ENCODE data around the gene CUTA.

- no peak for TF ChIP-seq ZBTB49 (tag by site-specific recombination; IDR thresholded peaks at IDR 0.05; ENCODE audit: low read depth)
- TF ChIP-seq ZNF707 (tag by site-specific recombination; IDR thresholded peaks at IDR 0.05), result no peak
- TF ChIP-seq ZBTB8A (tag by site-specific recombination; IDR thresholded peaks at IDR 0.05), result no peak
- TF ChIP-seq ZBTB26 (tag by site-specific recombination; optimal IDR thresholded peaks at IDR 0.05), result no peak
- TF ChIP-seq ZNF701 (tag by site-specific recombination; IDR thresholded peaks at IDR 0.05), result no peak
- TF ChIP-seq MZF1 (tag by site-specific recombination; IDR thresholded peaks at IDR 0.05; ENCODE audit: borderline replicate concordance), result no peak
- no peak for TF ChIP-seq CTCF (tag by site-specific recombination; IDR thresholded peaks at IDR 0.05)
- TF ChIP-seq ATF2 (tag by site-specific recombination; IDR thresholded peaks at IDR 0.05; ENCODE audit: low read depth), result no peak
- TF ChIP-seq ZNF362 (tag by site-specific recombination; IDR thresholded peaks at IDR 0.05), result no peak
- no peak for TF ChIP-seq ZNF664 (tag by site-specific recombination; IDR thresholded peaks at IDR 0.05)
- TF ChIP-seq KLF1 (tag by site-specific recombination; IDR thresholded peaks at IDR 0.05), result no peak
- TF ChIP-seq ZNF184 (tag by site-specific recombination; IDR thresholded peaks at IDR 0.05), result no peak
Observed at GRCh38 chr6:33453393-33454008, 35.6 kb upstream of the CUTA start.

Measured in HEK293 (cell line).